Stimulated activated CD4-positive, alpha-beta T cell treated with anti-CD3 and anti-CD28 coated beads, TNF-alpha, amount 100 ng/mL, for 48 hours (primary cell): ENCODE measurements around the gene F5.

Experiments used
- DNase-seq, 3 donors: peaks; one replicate each; pipeline ENCODE4 v3.0.0-alpha.2; 2020; ENCODE audit warnings: low read depth in 3 of 3

F5 gene

DNA sequence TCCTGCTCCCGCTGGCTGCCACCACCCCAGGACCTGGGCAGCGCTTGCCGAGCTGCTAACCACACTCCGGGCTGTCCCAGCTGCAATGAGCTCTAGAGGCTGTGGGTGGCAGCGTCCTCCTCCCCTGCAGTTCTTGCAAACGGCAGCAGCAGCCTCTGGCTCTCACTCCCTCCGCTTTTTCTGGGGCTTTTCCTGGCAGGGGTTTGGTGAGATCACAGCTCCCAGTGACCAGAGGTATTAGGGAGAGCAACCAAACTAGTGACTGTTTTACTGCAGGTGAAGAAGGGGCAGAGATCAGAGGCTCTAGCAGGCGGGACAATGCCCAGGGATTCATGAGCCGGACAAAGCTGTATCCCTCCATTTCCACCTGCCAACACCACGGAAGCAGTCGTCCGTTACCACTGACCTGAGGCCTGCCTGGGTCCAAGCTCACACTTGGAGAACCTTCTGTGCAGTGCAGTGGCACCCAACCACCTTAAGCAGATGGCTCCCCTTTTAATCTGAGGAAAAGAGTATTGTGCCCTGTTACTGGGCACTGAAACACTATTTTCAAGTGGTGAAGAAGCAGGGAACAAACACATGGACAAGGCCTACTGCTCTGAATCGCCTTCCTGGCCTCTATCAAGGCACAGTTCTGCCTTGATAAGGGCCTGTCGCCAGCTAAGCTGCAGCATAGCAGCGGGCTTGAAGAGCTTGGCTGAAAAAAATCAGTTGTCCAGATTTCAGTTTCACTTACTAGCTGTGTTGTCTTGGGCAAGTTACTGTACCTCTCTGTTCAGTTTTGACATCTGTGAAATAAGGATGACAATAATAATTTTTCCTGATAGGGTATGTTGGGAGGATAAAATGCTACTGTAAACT is at the start of gene F5:
TSS of gene F5 (minus strand) at position 87 of the 861 bp plus-strand sequence. CDS start 95 bp downstream, outside the sequence.
- peak; percentile 59 to 79 (median 66) for DNase-seq

DNA sequence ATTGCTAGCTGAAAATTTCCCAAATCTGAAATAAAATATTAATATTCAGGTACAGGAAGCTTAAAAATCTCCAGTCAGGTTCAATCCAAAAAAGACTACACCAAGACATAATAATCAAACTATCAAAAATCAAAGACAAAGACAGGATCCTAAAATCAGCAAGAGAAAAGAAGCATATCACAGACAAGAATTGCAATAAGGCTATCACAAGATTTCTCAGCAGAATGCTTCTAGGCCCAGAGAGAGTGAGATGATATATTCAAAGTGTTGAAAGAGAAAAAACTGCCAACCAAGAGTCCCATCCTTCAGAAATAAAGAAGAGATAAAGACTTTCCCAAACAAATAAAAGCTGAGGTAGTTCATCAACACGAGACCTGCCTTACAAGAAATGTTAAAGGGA is 48.6 kb upstream of the F5 start:
- DNase-seq: no peak

DNA sequence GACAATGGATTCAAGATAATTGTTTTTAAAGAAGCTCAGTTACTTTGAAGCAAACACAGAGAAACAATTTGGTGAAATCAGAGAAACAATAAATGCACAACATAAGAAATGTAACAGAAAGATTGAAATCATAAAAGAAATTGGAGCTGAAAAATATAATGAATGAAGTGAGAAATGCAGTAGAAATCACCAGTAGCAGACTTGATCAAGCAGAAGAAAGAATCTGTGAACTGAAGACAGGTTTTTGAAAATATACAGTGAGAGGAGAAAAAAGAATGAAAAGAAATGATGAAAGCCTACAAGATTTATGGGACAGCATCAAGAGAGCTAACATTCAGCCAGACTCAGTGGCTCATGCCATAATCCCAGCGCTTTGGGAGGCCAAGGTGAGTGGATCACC is 47.9 kb upstream of the F5 start:
- DNase-seq: no peak

DNA sequence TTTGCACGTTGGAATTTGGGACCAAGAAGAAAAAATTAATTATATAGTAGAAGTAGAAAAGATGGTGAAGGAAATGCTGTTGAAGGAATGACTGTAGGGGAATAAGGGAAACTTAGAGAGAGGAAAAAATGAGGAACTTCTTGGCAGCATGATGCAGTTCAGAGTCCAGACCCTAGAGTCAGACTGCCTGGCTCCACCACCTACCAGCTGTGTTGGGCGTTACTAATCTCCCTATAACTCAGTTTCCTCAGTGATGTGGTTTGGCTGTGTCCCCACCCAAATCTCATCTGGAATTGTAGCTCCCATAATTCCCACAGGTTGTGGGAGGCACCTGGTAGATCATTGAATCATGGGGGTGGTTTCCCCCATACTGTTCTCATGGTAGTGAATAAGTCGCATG is 45.0 kb upstream of the F5 start:
- DNase-seq: no peak

DNA sequence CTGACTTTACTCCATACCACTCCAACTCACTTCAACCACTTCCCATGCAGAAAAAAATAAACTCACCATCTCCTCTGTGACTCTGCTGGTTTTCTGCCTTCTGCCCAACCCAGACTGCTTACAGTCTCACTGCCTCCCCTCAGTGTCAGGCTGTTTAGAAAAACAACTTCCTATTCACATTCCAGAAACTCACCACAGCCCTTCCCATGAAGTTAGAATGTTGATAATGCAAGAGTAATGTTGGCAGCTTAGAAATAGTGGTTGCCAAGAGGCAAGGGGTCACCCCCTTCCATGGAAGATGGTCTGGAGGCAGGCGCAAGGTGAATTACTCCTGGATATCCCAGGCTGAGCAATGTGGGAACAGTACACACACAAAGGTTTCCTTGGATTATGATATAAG is 43.7 kb upstream of the F5 start, which contains the start of gene SELP:
TSS of gene SELP (minus strand) at position 119 of the 400 bp plus-strand sequence. CDS start at position 69, 50 bp downstream.
- no peak for DNase-seq

DNA sequence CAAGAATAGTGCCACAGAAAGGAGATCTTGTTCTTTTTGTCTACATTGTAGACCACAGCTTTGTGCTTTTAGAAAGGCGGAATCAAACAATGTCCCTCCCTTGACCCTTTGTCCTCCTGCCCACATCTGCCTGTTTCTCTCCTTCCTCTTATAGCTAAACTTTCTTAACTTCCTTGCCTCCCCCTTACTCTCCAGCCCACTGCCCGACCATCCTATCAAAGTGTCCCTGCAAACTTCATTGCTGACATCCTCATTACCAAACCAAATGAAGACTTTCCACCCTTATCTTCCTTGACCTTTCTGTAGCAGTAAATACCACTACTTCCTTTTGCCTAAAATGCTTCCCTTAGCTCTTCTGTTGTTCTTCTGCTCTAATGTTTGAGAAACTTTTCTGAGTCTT is 38.6 kb upstream of the F5 start:
- DNase-seq: no peak

DNA sequence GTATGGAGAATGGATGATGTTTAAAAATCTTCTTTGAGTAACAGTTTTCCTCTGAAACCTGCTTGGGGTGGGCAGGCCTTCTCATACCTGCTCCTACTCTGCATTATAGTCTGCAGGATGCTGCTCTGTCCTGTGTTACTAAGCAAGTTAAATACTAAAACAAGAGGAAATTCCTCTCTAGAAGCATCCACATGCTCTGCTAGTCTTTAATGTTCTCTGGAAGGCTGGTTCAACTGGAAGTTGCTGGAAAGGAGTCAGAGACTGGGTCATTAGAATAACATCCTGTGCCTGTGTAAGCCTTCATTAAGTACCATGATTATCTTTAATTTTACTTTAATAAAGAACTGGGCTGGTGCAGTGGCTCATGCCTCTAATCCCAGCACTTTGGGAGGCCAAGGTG is 37.8 kb upstream of the F5 start:
- no peak for DNase-seq

DNA sequence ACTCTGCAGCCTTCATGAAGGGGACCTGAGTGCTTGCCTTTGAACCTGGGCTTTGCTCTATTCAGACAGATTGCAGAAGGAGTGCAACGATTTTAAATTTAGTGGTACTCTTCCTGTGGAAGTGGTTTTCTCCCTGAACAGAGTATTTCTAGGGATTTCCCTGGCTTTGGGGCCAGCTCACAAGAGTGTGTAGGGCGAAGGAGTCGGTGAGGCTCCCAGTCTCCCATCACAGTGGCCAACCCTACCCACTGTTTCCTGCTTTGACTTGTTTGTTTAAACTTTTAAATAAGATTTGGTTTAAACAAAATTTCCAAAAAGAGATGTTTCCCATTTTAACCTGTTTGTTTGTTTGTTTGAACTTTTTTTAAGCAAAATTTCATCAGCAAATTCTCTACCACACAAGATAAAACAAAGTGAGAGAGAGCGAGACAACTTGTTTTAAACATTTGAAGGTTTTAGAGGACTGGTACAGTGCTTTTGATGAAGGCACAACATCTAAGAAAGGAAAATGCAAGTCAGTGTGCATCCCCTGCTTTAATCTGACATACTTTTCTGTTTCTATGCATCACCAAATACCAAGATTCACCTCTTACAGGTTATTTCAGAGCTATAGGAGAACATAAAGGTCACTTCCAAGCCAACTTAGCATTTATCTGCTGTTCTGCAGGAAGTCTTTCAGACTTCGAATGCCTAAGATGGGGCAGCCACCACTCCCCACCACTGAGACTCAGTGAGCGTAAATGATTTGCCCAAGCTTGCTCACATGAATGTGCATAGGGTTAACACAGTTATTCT is 37.0 kb upstream of the F5 start:
- no peak for DNase-seq

DNA sequence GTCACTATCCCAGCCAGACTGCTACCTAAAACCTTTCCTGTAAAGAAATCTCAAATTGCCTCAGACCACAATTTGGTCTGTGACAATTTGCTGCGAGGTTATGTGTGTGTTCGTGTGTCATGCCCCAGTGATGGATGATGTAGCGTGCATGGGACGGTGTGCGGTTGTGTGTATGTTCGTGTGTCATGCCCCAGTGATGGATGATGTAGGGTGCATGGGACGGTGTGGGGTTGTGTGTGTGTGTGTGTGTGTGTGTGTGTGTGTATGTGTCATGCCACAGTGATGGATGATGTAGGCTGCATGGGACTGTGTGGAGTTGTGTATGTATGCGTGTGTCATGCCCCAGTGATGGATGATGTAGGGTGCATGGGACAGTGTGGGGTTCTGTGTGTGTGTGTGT is 34.3 kb upstream of the F5 start:
- no peak for DNase-seq

DNA sequence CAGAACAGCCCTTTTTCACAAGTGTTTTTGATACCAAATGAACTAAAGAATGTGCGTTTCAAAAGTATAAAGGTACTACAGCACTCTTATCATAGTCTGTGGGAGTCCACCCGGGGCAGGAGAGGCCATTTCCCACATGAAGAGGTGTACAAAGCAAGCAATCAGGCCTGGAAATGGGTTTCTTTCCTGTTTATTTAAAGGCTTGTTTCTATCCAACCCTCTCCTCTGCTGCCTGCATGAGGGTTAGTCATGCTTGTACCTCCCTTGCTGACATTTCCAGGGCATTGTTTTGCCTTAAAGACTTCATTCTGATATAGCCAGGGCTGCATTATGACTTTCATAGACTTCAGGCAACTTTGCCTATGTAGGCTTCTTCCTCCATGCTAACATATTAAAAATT is 32.1 kb upstream of the F5 start:
- no peak for DNase-seq

DNA sequence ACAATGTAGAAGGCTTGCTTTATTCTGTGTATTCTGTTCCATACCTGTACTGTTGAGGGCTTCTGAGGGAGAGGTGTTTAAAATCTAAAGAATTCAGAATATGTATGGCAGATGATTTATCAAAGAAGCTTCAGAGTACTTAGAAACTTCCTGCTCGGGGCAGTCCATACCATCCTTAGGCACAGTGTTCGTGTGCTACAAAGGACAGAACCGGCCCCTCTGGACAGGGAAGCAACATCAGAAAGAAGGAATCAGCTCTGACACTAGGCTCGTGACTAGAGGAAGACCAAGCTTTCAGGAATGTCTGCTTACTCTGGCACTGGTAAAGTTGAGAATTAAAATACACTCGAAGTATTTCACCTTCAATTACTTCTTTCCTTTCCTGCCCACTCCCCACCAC is 29.5 kb upstream of the F5 start:
- no peak for DNase-seq

DNA sequence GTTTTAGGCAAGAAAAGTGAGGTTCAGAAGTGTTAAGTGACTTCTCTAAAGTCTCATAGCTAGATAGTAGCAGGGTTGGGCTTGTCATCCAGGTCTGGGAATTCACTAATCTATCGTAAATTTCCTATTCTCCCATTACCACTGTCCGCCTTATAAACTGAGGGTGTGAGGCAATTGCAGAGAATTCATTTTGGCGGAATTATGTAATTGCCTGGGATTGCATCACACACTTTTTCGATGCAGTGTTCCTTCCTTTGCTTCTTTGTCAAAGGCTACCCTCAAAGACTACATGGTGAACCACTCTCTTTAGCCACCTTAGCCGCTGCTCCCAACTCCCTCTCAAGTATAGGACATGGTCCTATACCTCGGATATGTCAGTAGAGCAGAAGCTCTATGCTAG is 24.6 kb upstream of the F5 start:
- no peak for DNase-seq

DNA sequence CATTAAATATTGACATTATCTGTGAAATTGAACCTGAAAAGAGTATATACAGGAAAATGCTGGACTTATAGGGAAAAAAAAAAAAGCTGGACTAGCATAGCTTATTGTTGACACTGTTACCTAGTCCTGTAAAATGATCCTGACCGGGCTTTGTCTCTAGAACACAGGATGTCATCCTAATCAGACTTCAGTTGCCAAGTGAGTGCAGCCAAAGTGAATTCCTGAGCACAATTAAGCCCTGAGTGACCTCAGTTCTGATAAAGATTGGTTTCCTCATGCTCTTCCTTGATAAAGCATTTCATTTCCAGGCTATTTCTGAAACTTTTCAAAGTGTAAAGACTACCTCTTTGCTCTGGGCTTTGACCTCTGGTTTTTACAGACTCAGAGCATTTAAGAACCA is 23.8 kb upstream of the F5 start:
- no peak for DNase-seq

DNA sequence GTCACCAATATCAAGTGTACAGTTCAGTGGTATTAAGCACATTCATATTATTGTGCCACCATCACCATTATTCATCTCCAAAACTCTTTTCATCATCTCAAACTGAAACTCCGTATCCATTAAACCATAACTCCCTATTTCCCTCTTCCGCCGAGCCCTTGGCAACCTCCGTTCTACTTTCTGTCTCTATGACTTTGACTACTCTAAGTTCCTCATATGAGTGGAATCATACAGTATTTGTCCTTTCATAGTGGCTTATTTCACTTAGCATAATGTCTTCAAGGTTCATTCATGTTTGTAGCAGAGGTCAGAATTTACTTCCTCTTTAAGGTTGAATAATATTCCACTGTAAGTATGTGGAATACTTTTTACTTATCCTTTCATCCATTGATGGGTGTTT is 21.9 kb upstream of the F5 start:
- DNase-seq: no peak

DNA sequence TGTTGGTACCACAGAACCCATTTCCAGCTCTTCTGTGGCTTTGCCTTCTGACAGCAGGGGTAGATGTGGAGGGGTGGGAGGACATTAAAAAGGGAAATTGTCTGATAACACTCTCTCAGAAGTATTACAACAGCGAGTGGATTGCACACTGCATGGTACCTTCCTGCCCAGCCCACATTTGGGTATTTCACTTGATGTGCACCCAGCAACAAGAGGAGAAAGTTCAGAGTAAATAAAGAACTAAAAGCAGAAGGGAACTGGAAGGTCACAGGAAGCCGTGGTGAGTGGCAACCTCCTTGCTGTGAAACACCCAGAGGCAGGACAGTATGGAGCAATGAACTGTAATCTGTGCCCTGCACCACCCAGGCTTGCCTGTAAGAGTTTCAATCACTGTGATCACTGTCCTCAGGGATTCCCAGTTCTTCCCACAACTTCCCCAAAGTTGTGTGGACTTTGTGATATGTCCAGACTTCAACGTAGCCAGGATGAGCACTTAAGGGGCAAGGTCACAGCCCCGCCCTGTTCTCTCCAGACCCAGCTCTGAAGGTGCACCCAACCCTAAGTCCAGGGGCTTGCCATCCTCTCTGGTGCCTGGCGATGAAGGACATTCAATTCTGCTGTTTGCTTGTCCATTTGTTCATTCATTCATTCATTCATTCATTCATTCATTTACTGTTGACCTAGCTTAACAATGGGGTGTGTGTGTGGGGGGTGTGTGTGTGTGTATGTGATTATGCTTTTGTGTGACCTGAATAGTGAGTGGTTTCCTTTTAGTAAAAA is 18.7 kb upstream of the F5 start:
- no peak for DNase-seq

DNA sequence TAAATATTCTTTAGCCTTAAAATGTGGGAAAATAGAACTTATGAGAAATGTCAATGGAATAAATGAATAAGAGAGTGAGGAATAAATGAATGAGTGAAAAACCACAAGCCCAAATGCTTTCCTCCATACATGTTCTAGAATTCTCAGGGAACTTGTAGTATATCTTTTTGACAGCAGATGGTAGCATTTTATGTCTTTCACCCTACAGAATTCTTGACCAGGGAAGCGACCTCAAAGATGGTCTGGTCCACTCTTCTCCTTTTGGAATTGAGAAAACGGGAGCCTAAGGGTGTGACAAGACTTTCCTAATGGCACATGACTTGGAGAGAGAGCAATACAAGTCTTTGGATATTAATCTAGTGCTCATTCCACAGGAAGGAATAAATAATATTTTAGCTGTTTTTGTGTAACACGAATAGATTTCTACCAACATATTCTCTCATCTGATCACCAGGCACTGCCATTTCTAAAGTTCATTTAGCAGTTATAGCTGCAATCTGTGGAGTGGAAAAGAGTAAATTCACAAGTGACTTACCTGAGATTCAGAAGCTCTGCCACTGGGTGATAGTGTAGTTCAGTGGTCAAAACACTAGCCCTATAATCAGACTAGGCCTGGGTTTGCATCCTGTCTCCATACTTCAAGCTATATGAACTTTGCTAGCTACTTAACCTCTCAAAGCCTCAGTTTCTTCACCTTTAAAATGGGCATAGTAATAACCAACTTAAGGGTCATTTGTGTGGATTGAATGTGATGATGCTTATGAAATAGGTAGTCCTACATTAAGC is 15.0 kb upstream of the F5 start:
- DNase-seq: no peak

DNA sequence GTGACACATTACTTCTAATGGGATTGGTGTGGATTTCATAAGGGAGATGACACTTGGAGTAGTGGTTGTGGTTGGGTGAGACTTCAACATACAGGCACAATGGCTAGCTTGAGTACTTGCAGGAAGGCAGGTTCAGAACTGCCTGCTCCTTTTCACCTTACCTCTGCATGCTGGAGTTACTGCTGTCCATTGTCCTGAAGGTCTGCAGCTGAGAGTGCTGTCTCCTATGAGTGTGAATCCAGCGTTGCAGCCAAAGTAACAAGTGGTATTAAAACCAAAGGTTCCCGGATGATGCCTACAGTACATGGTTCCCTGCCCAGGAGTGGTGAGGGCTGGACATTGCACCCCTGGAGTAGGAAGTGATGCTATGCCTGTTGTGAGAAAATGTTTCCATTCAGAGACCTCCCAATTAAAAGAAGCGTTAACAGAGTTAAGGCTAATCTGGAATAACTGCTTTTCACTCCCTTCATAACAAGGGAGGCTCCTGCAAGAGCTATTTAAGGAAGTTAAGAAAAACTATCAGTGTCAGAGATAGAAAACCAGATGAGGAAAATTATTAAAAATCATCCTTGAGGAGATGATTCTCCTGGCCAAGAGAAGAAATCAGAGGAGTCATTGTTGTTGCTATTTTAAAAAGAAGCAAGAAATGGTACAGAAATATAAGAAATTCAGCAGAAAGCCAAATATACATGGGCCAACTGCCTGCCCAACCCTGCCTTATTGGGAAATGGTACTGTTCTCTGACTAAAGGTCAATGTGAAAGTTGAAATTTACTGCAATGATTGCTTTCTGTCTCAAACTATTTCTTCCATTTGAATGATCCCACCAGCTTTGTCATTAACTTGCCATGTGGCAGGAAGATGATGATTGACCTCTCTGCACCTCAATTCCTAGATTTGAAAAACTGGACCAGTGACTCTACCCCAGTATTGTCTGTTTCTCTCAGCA is 9.8 kb upstream of the F5 start:
- no peak for DNase-seq

DNA sequence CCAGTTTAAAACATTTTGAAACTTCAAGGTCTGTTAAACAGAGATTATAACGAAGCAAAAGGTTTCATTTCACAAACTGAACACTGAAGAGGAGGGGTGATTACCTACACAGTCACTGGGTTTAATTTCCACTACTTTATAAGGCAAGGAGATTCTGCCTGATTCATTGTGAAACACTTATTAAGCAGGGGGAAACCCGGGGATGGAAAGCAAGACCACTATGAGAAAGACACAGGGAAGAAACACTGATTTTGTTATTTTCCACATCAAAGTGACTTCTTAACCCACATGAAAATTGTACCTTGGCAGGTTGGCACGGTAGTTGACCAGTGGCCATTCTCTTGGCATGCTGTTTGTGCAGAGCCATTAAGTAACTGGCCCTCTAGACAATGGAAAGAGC is 8.1 kb upstream of the F5 start:
- DNase-seq: peak in 1 of 3 donors; percentile 28

DNA sequence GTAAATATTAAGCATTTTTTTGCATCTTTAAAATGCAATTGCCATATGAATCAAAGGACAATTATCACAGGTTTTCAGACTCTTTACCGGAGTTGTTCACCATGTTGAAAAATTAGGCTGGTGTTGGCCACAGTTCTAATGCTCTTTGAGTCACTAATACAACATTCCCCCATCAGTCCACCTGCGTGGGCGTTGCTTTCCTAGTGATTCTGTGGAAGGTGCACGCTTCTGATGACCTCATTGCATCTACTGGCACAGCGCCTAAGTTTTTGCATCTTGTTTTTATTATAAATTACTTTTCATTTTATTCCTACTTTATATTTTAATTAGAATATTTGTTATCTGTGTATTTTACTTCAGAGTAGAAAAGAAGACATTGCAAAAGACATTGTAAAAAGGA is 4.7 kb upstream of the F5 start:
- DNase-seq: no peak

DNA sequence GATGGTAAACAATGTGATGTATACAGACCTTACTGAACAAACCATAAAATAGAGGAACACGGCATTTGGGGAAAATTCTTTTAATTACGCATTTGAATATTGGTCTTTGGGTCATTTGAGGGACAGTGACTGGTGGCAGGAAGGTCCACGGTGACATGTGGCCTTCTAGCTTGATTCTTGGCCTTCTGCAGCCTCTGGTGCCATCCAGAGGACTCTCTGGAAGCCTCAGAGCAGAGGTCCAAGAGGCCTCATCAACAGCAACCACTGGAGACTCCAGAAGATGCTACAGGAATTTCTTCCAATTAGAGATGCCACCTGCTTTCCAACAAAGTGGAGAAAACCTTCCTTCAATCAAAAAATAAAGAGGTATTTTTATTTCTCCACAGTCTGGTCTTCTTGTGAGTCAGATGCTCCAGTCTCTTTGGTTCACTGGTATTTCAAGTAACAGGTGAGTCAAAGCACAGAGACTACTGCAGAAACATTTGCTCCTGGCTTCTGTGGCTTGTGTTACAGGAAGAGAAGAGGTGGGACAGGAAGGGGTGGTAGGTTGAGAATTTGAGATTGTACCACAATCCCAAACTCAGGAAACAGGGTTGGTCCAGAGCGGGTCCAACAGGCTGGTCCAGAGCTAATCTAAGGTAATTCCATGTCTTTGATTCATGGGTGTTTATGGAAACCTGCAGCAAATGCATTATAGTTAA is 2.7 kb upstream of the F5 start:
- DNase-seq: no peak
